A673 (cell line): ENCODE results near the gene MAPK4. TPM values are rescaled to one million over a fixed set of nuclear protein-coding genes. Genes with fewer than 3 reads are reported as not detected.

Experiments
- BruUV-seq: library from RNA; stranded (reverse); fragments of 400-500 nt; replicated peaks from 2 replicates; lab custom pipeline; 2021; lab: Mats Ljungman, UMichigan
- CTCF ChIA-PET: fragments of 300-600 bp; sonication (Branson Sonifier 250); formaldehyde crosslinking; loops from one replicate; lab custom pipeline; 2022; ENCODE audit warnings: antibody characterized with exemption; lab: Charles Lee
- POLR2A ChIA-PET: fragments of 300-600 bp; sonication (Branson Sonifier 250); formaldehyde crosslinking; loops from one replicate; lab custom pipeline; 2022; ENCODE audit warnings: antibody characterized with exemption; ENCODE audit not compliant: low non-redundant PET; lab: Charles Lee
- DNase-seq: peaks from one replicate; pipeline ENCODE4 v3.0.0-alpha.2; 2015; ENCODE audit warnings: low spot score
- H3K27ac ChIP-seq: fragments of 200-600 bp; sonication (generic); 2 replicates; pipeline ENCODE4 v1.5.1; 2016; ENCODE audit warnings: mixed run types, low read depth, mild to moderate bottlenecking, mixed read lengths, antibody characterized with exemption, low read length; ENCODE audit not compliant: poor library complexity, severe bottlenecking
- H3K27me3 ChIP-seq: fragments of 200-600 bp; sonication (generic); replicated peaks from 2 replicates; pipeline ENCODE4 v1.6.1; 2017; ENCODE audit warnings: mixed run types, low read depth, mild to moderate bottlenecking, mixed read lengths, antibody characterized with exemption, low read length; ENCODE audit not compliant: insufficient read depth, poor library complexity
- H3K36me3 ChIP-seq: fragments of 200-600 bp; sonication (generic); 2 replicates; pipeline ENCODE4 v1.6.1; 2016; ENCODE audit warnings: mixed run types, mild to moderate bottlenecking, mixed read lengths, antibody characterized with exemption, low read length; ENCODE audit not compliant: insufficient read depth, poor library complexity, severe bottlenecking
- H3K4me1 ChIP-seq: fragments of 200-600 bp; sonication (generic); 2 replicates; pipeline ENCODE4 v1.6.1; 2017; ENCODE audit warnings: mixed run types, mild to moderate bottlenecking, mixed read lengths, antibody characterized with exemption, low read length; ENCODE audit not compliant: insufficient read depth, poor library complexity, severe bottlenecking
- H3K4me3 ChIP-seq: fragments of 200-600 bp; sonication (generic); 2 replicates; pipeline ENCODE4 v1.5.1; 2016; ENCODE audit warnings: low read depth, mixed run types, mild to moderate bottlenecking, mixed read lengths, low read length; ENCODE audit not compliant: poor library complexity, severe bottlenecking
- H3K9me3 ChIP-seq: fragments of 200-600 bp; sonication (generic); 2 replicates; pipeline ENCODE4 v1.6.1; 2016; ENCODE audit warnings: mixed run types, low read depth, mild to moderate bottlenecking, mixed read lengths, antibody characterized with exemption, low read length; ENCODE audit not compliant: poor library complexity, severe bottlenecking
- CTCF ChIP-seq: fragments of 300-800, 200-600 bp; sonication (generic); conservative IDR thresholded peaks from 2 replicates; pipeline ENCODE4 v1.5.1; 2017; ENCODE audit warnings: low read depth, mild to moderate bottlenecking, antibody characterized with exemption, low read length, moderate library complexity, mixed read lengths
- EZH2 ChIP-seq: fragments of 200-600 bp; sonication (generic); IDR thresholded peaks from 2 replicates; pipeline ENCODE4 v1.6.1; 2017; ENCODE audit warnings: borderline replicate concordance, low read depth, mild to moderate bottlenecking, mixed read lengths, antibody characterized with exemption, low read length; ENCODE audit not compliant: poor library complexity, severe bottlenecking
- intact Hi-C: fragments of 100-400 bp; cut with micrococcal nuclease; formaldehyde crosslinking; loops from one replicate; pipeline ENCODE4 v1.10.0; 2022; ENCODE audit not compliant: unreplicated experiment
- total RNA-seq: library from RNA; stranded (reverse); gene quantifications from 2 replicates; pipeline ENCODE4 v1.2.3, GENCODE V29; 2021

MAPK4 gene
- total RNA-seq, 1 experiment from 2014 or later, result 0.62 TPM

- no TSS peak for BruUV-seq
- Histone ChIP-seq H3K4me1 (no peaks in the 10 kb centered on the region), H3K4me3 (no peak overlapping the region), H3K27me3 (no peaks in the 10 kb centered on the region), H3K9me3 (no peaks in the 10 kb centered on the region), H3K27ac (no peak overlapping the region), H3K36me3 (no peaks in the 10 kb centered on the region)
- no peak for DNase-seq
- ChIA-PET CTCF (no interaction called here), POLR2A (no interaction called here)
- intact Hi-C loops, result loop anchor here (10.0 kb wide), 1 partner anchor 133 kb away; no protein-coding TSS in a partner anchor
- no peak for TF ChIP-seq CTCF
- no peak for TF ChIP-seq EZH2
Observed at GRCh38 chr18:50651334-50651733, 91.4 kb downstream of the MAPK4 start.

GRCh38 chr18:50653402-50654093, 93.7 kb downstream of the MAPK4 start:
- no TSS peak for BruUV-seq
- H3K36me3 ChIP-seq, result no peaks in the 10 kb centered on the region
- H3K4me1 ChIP-seq, result no peaks in the 10 kb centered on the region
- no peak overlapping the region for H3K27ac ChIP-seq
- DNase-seq, result peak; percentile 12
- CTCF ChIA-PET, result no interaction called here
- H3K4me3 ChIP-seq, result no peak overlapping the region
- H3K9me3 ChIP-seq, result no peaks in the 10 kb centered on the region
- H3K27me3 ChIP-seq, result no peaks in the 10 kb centered on the region
- POLR2A ChIA-PET, result no interaction called here
- TF ChIP-seq CTCF (no peak), EZH2 (no peak)
- intact Hi-C loops, result loop anchor here (10.0 kb wide), 1 partner anchor 131 kb away; no protein-coding TSS in a partner anchor

- ChIA-PET POLR2A (no interaction called here), CTCF (no interaction called here)
- no peak for DNase-seq
- Histone ChIP-seq H3K9me3 (no peaks in the 10 kb centered on the region), H3K4me1 (no peaks in the 10 kb centered on the region), H3K4me3 (no peak overlapping the region), H3K27me3 (no peaks in the 10 kb centered on the region), H3K36me3 (no peaks in the 10 kb centered on the region), H3K27ac (no peak overlapping the region)
- BruUV-seq, result no TSS peak
- intact Hi-C loops, result loop anchor here (10.0 kb wide), 1 partner anchor 131 kb away; no protein-coding TSS in a partner anchor
- no peak for TF ChIP-seq CTCF
- TF ChIP-seq EZH2, result no peak
Observed at GRCh38 chr18:50654211-50654610, 94.3 kb downstream of the MAPK4 start.
